HEK293 (cell line): ENCODE measurements around the gene SMIM44.
A peak's percentile ranks its signal among the peaks of the same experiment; 100 is the strongest.

Experiments used
- CTCF ChIA-PET: fragments of 350-600 bp; formaldehyde crosslinking; extraction: SDS; loops from one replicate; lab custom pipeline; 2021; ENCODE audit warnings: antibody characterized with exemption; lab: Yijun Ruan, JAX
- POLR2A ChIA-PET: fragments of 300-600 bp; formaldehyde crosslinking; extraction: SDS; loops from one replicate; lab custom pipeline; 2020; ENCODE audit warnings: antibody characterized with exemption, inconsistent platforms; lab: Yijun Ruan, JAX
- H3K27ac ChIP-seq: fragments of 200-500 bp; sonication (Bioruptor generic); 2 replicates; pipeline ENCODE4 v1.5.1; 2014; ENCODE audit warnings: low read depth, low read length, control low read depth, inconsistent platforms; ENCODE audit errors: extremely low read depth
- H3K36me3 ChIP-seq, 2 experiments: fragments of 200-500 bp in 1 of 2; sonication (Bioruptor generic) in 1 of 2; 1 replicate in 1 of 2; 2 replicates in 1 of 2; pipeline ENCODE4 v1.5.1; 2014 to 2017; ENCODE audit warnings: inconsistent platforms in 2 of 2, low read length in 2 of 2; ENCODE audit not compliant: control insufficient read depth in 2 of 2, insufficient read depth in 1 of 2
- H3K4me1 ChIP-seq: fragments of 200-500 bp; sonication (Bioruptor generic); 2 replicates; pipeline ENCODE4 v1.5.1; 2014; ENCODE audit warnings: mild to moderate bottlenecking, low read length, inconsistent platforms; ENCODE audit not compliant: control insufficient read depth, insufficient read depth
- H3K4me3 ChIP-seq: 2 replicates; pipeline ENCODE4 v1.5.1; 2011; ENCODE audit warnings: low read depth, mild to moderate bottlenecking, control low read depth, low read length, moderate library complexity
- H3K9me3 ChIP-seq: fragments of 200-500 bp; sonication (Bioruptor generic); 2 replicates; pipeline ENCODE4 v1.5.1; 2014; ENCODE audit warnings: low read depth, low read length, inconsistent platforms; ENCODE audit not compliant: control insufficient read depth, insufficient read depth
- EGR2 ChIP-seq: fragments of 450-650 bp; formaldehyde crosslinking; IDR thresholded peaks from 2 replicates; pipeline ENCODE4 v1.5.1; 2016; ENCODE audit warnings: low read depth, missing biosample characterization, missing genetic modification characterization
- GLI4 ChIP-seq: fragments of 450-650 bp; formaldehyde crosslinking; IDR thresholded peaks from 2 replicates; pipeline ENCODE4 v1.5.1; 2016; ENCODE audit warnings: missing biosample characterization, missing genetic modification characterization
- GLIS1 ChIP-seq: fragments of 450-650 bp; formaldehyde crosslinking; IDR thresholded peaks from 2 replicates; pipeline ENCODE4 v1.5.1; 2016; ENCODE audit warnings: missing biosample characterization, missing genetic modification characterization
- HOXA7 ChIP-seq: sonication (generic); formaldehyde crosslinking; IDR thresholded peaks from 2 replicates; pipeline ENCODE4 v1.8.1; 2022; ENCODE audit warnings: missing genetic modification reagents, borderline replicate concordance
- KLF16 ChIP-seq: fragments of 450-650 bp; formaldehyde crosslinking; IDR thresholded peaks from 2 replicates; pipeline ENCODE4 v1.5.1; 2017; ENCODE audit warnings: missing biosample characterization, missing genetic modification characterization
- KLF8 ChIP-seq: fragments of 450-650 bp; formaldehyde crosslinking; IDR thresholded peaks from 2 replicates; pipeline ENCODE4 v1.5.1; 2016; ENCODE audit warnings: missing biosample characterization, missing genetic modification characterization
- SALL2 ChIP-seq: fragments of 450-650 bp; formaldehyde crosslinking; IDR thresholded peaks from 2 replicates; pipeline ENCODE4 v1.5.0; 2017; ENCODE audit warnings: missing biosample characterization, mild to moderate bottlenecking, missing genetic modification characterization, borderline replicate concordance
- ZBTB49 ChIP-seq: fragments of 450-650 bp; formaldehyde crosslinking; IDR thresholded peaks from 2 replicates; pipeline ENCODE4 v1.5.1; 2016; ENCODE audit warnings: missing biosample characterization, missing genetic modification characterization, low read depth
- ZIC2 ChIP-seq: fragments of 450-650 bp; formaldehyde crosslinking; IDR thresholded peaks from 2 replicates; pipeline ENCODE4 v1.5.1; 2016; ENCODE audit warnings: missing biosample characterization, missing genetic modification characterization
- ZNF148 ChIP-seq: fragments of 450-650 bp; formaldehyde crosslinking; IDR thresholded peaks from 2 replicates; pipeline ENCODE4 v1.5.0; 2017; ENCODE audit warnings: missing biosample characterization, missing genetic modification characterization, borderline replicate concordance
- ZNF16 ChIP-seq: fragments of 450-650 bp; formaldehyde crosslinking; IDR thresholded peaks from 2 replicates; pipeline ENCODE4 v1.5.1; 2016; ENCODE audit warnings: low read depth, missing biosample characterization, missing genetic modification characterization
- ZNF239 ChIP-seq: fragments of 450-650 bp; formaldehyde crosslinking; IDR thresholded peaks from 2 replicates; pipeline ENCODE4 v1.5.1; 2016; ENCODE audit warnings: missing biosample characterization, missing genetic modification characterization
- ZNF274 ChIP-seq, 2 experiments: fragments of 200-500 bp in 1 of 2; fragments of 450-650 bp in 1 of 2; sonication (Bioruptor generic) in 1 of 2; formaldehyde crosslinking in 1 of 2; IDR thresholded peaks; 2 replicates each; pipeline versions ENCODE4 v1.5.1 to v1.6.1; 2014 to 2016; ENCODE audit warnings: borderline replicate concordance in 1 of 2, inconsistent platforms in 1 of 2, low read length in 1 of 2, missing biosample characterization in 1 of 2, missing genetic modification characterization in 1 of 2
- ZNF354C ChIP-seq: fragments of 450-650 bp; formaldehyde crosslinking; IDR thresholded peaks from 2 replicates; pipeline ENCODE4 v1.5.1; 2016; ENCODE audit warnings: missing biosample characterization, missing genetic modification characterization, low read depth, borderline replicate concordance
- ZNF433 ChIP-seq: fragments of 450-650 bp; formaldehyde crosslinking; IDR thresholded peaks from 2 replicates; pipeline ENCODE4 v1.5.1; 2016; ENCODE audit warnings: missing biosample characterization, missing genetic modification characterization, low read depth
- ZNF473 ChIP-seq: fragments of 450-650 bp; formaldehyde crosslinking; IDR thresholded peaks from 2 replicates; pipeline ENCODE4 v1.5.1; 2017; ENCODE audit warnings: missing biosample characterization, missing genetic modification characterization
- ZNF510 ChIP-seq: fragments of 450-650 bp; formaldehyde crosslinking; IDR thresholded peaks from 2 replicates; pipeline ENCODE4 v1.5.1; 2018; ENCODE audit warnings: mild to moderate bottlenecking, missing genetic modification characterization, missing biosample characterization; ENCODE audit not compliant: insufficient replicate concordance
- ZNF518A ChIP-seq: fragments of 450-650 bp; formaldehyde crosslinking; conservative IDR thresholded peaks from 2 replicates; pipeline ENCODE4 v1.5.1; 2016; ENCODE audit warnings: low read depth, missing biosample characterization, missing genetic modification characterization
- ZNF529 ChIP-seq: fragments of 450-650 bp; formaldehyde crosslinking; IDR thresholded peaks from 2 replicates; pipeline ENCODE4 v1.5.1; 2017; ENCODE audit warnings: missing genetic modification characterization, missing biosample characterization; ENCODE audit not compliant: insufficient replicate concordance
- ZNF544 ChIP-seq: fragments of 450-650 bp; formaldehyde crosslinking; IDR thresholded peaks from 2 replicates; pipeline ENCODE4 v1.5.0; 2017; ENCODE audit warnings: missing biosample characterization, missing genetic modification characterization
- ZNF692 ChIP-seq: fragments of 450-650 bp; formaldehyde crosslinking; IDR thresholded peaks from 2 replicates; pipeline ENCODE4 v1.5.1; 2016; ENCODE audit warnings: missing biosample characterization, missing genetic modification characterization
- ZNF776 ChIP-seq: fragments of 450-650 bp; formaldehyde crosslinking; IDR thresholded peaks from 2 replicates; pipeline ENCODE4 v1.5.0; 2017; ENCODE audit warnings: missing biosample characterization, missing genetic modification characterization, borderline replicate concordance
- ZSCAN5A ChIP-seq: fragments of 450-650 bp; formaldehyde crosslinking; IDR thresholded peaks from 2 replicates; pipeline ENCODE4 v1.5.1; 2016; ENCODE audit warnings: missing biosample characterization, missing genetic modification characterization

The SMIM44 gene

GRCh38 chr19:3458229-3459088 is 24.8 kb downstream of the SMIM44 start:
- CTCF ChIA-PET: interaction anchor here (0.5 kb wide), 1 partner anchor 26 kb away, joined by 3 read pairs; no protein-coding TSS in a partner anchor
- no peak for TF ChIP-seq HOXA7 (CRISPR knock-in tag)
- no peak for TF ChIP-seq ZNF529
- no peak for TF ChIP-seq ZNF776
- no peak for TF ChIP-seq ZNF148
- TF ChIP-seq ZNF518A: no peak
- no peak for TF ChIP-seq ZNF692
- 0 out of 2 replicates have a peak, but pooled peaks have one; percentile 42 for TF ChIP-seq EGR2
- TF ChIP-seq ZNF473: no peak
- TF ChIP-seq ZSCAN5A (tag by site-specific recombination): no peak
- no peak for TF ChIP-seq ZNF354C (tag by site-specific recombination)
- no peak for TF ChIP-seq SALL2 (tag by site-specific recombination)
- TF ChIP-seq GLIS1: peak; percentile 73
- no peak for TF ChIP-seq KLF16 (tag by site-specific recombination)
- peak; percentile 73 for TF ChIP-seq KLF8 (tag by site-specific recombination)
- TF ChIP-seq ZNF16 (tag by site-specific recombination): peak; percentile 98
- no peak for TF ChIP-seq ZNF510 (tag by site-specific recombination)
- no peak for TF ChIP-seq ZNF239 (tag by site-specific recombination)
- TF ChIP-seq GLI4 (tag by site-specific recombination): no peak
- no peak for TF ChIP-seq ZNF433 (tag by site-specific recombination)
- TF ChIP-seq ZNF544 (tag by site-specific recombination): no peak
- TF ChIP-seq ZBTB49 (tag by site-specific recombination): no peak
- no peak for TF ChIP-seq ZNF274 (IDR thresholded peaks at IDR 0.05; ENCODE audit: low read length)
- TF ChIP-seq ZNF274 (tag by site-specific recombination; IDR thresholded peaks at IDR 0.05; ENCODE audit: borderline replicate concordance): no peak
- peak; percentile 24; the same call in 1 of the 2 replicates for TF ChIP-seq ZIC2

More at GRCh38 chr19:3458229-3459088, 24.8 kb downstream of the SMIM44 start:
- Histone ChIP-seq H3K4me1 (peaks cover 8% of the 10 kb centered on the region), H3K4me3 (no peak overlapping the region), H3K9me3 (no peaks in the 10 kb centered on the region), H3K27ac (no peak overlapping the region), H3K36me3 (peaks cover 0 to 24% of the 10 kb centered on the region in 2 experiments; a peak in 2 of 3 replicates)
- POLR2A ChIA-PET: no interaction called here
